Measurements from ENCODE around the gene RHO.

DNA sequence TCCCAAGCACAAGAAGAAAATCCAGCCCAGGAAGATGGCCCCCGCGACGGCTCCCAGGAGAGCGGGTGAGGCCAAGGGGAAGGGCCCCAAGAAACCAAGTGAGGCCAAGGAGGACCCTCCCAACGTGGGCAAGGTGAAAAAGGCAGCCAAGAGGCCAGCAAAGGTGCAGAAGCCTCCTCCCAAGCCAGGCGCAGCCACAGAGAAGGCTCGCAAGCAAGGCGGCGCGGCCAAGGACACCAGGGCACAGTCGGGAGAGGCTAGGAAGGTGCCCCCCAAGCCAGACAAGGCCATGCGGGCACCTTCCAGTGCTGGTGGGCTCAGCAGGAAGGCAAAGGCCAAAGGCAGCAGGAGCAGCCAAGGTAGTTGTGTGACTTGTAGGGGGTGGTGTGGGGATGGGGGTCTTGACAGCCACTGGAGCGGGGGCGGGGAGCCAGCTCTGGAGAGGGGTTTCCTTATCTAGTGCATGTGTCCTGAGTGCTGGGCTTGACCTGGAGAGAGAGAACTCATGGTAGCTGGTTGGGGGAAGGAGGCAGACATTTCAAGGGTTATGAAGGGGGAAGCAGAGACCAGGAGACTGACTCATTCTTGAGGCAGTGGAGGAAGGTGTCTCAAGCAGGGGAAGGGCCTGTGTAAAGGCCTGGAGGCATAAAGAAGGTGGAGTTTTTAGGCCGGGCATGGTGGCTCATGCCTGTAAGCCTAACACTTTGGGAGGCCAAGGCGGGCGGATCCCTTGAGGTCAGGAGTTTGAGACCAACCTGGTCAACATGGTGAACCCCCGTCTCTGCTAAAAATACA, 20.8 kb downstream of the RHO start:
- TF ChIP-seq, protein P1, sequence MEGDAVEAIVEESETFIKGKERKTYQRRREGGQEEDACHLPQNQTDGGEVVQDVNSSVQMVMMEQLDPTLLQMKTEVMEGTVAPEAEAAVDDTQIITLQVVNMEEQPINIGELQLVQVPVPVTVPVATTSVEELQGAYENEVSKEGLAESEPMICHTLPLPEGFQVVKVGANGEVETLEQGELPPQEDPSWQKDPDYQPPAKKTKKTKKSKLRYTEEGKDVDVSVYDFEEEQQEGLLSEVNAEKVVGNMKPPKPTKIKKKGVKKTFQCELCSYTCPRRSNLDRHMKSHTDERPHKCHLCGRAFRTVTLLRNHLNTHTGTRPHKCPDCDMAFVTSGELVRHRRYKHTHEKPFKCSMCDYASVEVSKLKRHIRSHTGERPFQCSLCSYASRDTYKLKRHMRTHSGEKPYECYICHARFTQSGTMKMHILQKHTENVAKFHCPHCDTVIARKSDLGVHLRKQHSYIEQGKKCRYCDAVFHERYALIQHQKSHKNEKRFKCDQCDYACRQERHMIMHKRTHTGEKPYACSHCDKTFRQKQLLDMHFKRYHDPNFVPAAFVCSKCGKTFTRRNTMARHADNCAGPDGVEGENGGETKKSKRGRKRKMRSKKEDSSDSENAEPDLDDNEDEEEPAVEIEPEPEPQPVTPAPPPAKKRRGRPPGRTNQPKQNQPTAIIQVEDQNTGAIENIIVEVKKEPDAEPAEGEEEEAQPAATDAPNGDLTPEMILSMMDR (IDR thresholded peaks at IDR 0.05 in 4 of 5, conservative IDR thresholded peaks at IDR 0.05 in 1 of 5) = no peak
- no peak for TF ChIP-seq POLR2A (IDR thresholded peaks at IDR 0.05)
